Measurements from ENCODE around the gene SINHCAF. TPM values are rescaled to one million over a fixed set of nuclear protein-coding genes. Genes with fewer than 3 reads are reported as not detected.

Gene SINHCAF
- total and polyA plus RNA-seq, 9 of the 15 experiments (the other 6 are each of a cell fraction or from before 2014, with no cell fraction given), result 73.2 to 185 (median 110) TPM

GRCh38 chr12:31315044-31315715 lies 10.8 kb downstream of the SINHCAF start (continued):
- TF ChIP-seq ATF4 (CRISPR knock-in tag; IDR thresholded peaks at IDR 0.05) (peak; percentile 78), PKNOX1 (IDR thresholded peaks at IDR 0.05) (peak; percentile 54), ZNF24 (IDR thresholded peaks at IDR 0.05) (no peak), PTTG1 (tag; IDR thresholded peaks at IDR 0.05; ENCODE audit: low read depth) (peak; percentile 74; the same call in 1 of the 2 replicates), TBL1XR1 (IDR thresholded peaks at IDR 0.05; ENCODE audit: low read length in 2 of 2) (0 out of 4 replicates have a peak, but pooled peaks of 1 of the 2 experiments have one; percentile 12), ZBTB17 (CRISPR knock-in tag; IDR thresholded peaks at IDR 0.05) (peak; percentile 82), MEIS2 (IDR thresholded peaks at IDR 0.05; ENCODE audit: partially characterized antibody) (peak; percentile 90), TEAD1 (CRISPR knock-in tag; IDR thresholded peaks at IDR 0.05) (peak in 1 of 2 experiments; percentile 71; a peak in 2 of 4 replicates), RBFOX2 (IDR thresholded peaks at IDR 0.05; ENCODE audit: low read depth, low read length) (peak; percentile 12; the same call in 1 of the 2 replicates), ZNF311 (CRISPR knock-in tag; IDR thresholded peaks at IDR 0.05) (peak; percentile 74), ZNF280A (IDR thresholded peaks at IDR 0.05; ENCODE audit: low read depth, partially characterized antibody) (no peak), ZNF766 (CRISPR knock-in tag; conservative IDR thresholded peaks at IDR 0.05) (peak; percentile 61; the same call in 1 of the 2 replicates), SMAD3 (CRISPR knock-in tag; conservative IDR thresholded peaks at IDR 0.05) (peak; percentile 79; the same call in 1 of the 2 replicates), DMBX1 (CRISPR knock-in tag; IDR thresholded peaks at IDR 0.05; ENCODE audit: borderline replicate concordance) (peak; percentile 57; the same call in 1 of the 2 replicates), KLF6 (CRISPR knock-in tag; IDR thresholded peaks at IDR 0.05; ENCODE audit: borderline replicate concordance) (peak; percentile 62; the same call in 1 of the 2 replicates), JUN (IDR thresholded peaks at IDR 0.05; ENCODE audit: borderline replicate concordance, low read depth, low read length) (no peak), JUN (CRISPR knock-in tag; IDR thresholded peaks at IDR 0.05; ENCODE audit: borderline replicate concordance) (no peak), SRF (CRISPR knock-in tag; IDR thresholded peaks at IDR 0.05) (peak; percentile 64 to 87; a peak in 3 of 4 replicates), NFXL1 (CRISPR knock-in tag; IDR thresholded peaks at IDR 0.05) (peak; percentile 59; the same call in 1 of the 2 replicates), NR2C1 (IDR thresholded peaks at IDR 0.05) (no peak), NR2C1 (tag; IDR thresholded peaks at IDR 0.05) (peak; percentile 65), FOS (IDR thresholded peaks at IDR 0.05; ENCODE audit: extremely low read depth, insufficient read length) (no peak), KHSRP (IDR thresholded peaks at IDR 0.05) (no peak)

Measured in K562 (cell line).